HepG2 (cell line): Measurements from ENCODE around the gene LHPP. TPM values are rescaled to one million over a fixed set of nuclear protein-coding genes. Genes with fewer than 3 reads are reported as not detected.

Experiments
- ATAC-seq: fragments of 200-7000 bp; cut with Tn5 transposase; 3 replicates; pipeline ENCODE4 v1.9.1; 2020; ENCODE audit warnings: mild to moderate bottlenecking, moderate library complexity
- BruUV-seq: library from RNA; stranded (reverse); fragments of 400-500 nt; replicated peaks from 2 replicates; lab custom pipeline; 2021; lab: Mats Ljungman, UMichigan
- CTCF ChIA-PET: fragments of 300-600 bp; formaldehyde crosslinking; extraction: SDS; loops from one replicate; lab custom pipeline; 2021; ENCODE audit warnings: low total read pairs, inconsistent platforms, low intra/inter-chr PET ratio; lab: Yijun Ruan, JAX
- POLR2A ChIA-PET: fragments of 350-600 bp; sonication (Branson Sonifier 250); formaldehyde crosslinking; loops from one replicate; lab custom pipeline; 2020; ENCODE audit warnings: antibody characterized with exemption, inconsistent platforms; lab: Yijun Ruan, JAX
- DNase-seq: peaks from one replicate; pipeline ENCODE4 v3.0.0-alpha.2; 2015; ENCODE audit warnings: low spot score
- FAIRE-seq: peaks from 3 replicates; lab custom pipeline; 2011; peaks lifted over from hg19 to GRCh38; lab: Jason Lieb, UNC
- H2AFZ ChIP-seq: one replicate; pipeline ENCODE4 v1.6.1; 2011; ENCODE audit warnings: low read length, inconsistent platforms
- H3K27ac ChIP-seq: fragments of 300-600 bp; 3 replicates; pipeline ENCODE4 v1.8.0; 2011; ENCODE audit warnings: mixed run types, mild to moderate bottlenecking, mixed read lengths, low read length, inconsistent platforms; ENCODE audit not compliant: insufficient read depth; ENCODE audit errors: extremely low read length
- H3K27me3 ChIP-seq, 2 experiments: fragments of 200-600 bp in 1 of 2; 2 replicates in 1 of 2; 3 replicates in 1 of 2; pipeline versions ENCODE4 v1.6.0 to v1.8.0; 2011; ENCODE audit warnings: low read length in 2 of 2, mild to moderate bottlenecking in 2 of 2, moderate library complexity in 2 of 2, inconsistent platforms in 1 of 2; ENCODE audit not compliant: insufficient read depth in 2 of 2, control insufficient read depth in 1 of 2
- H3K36me3 ChIP-seq, 2 experiments: fragments of 200-600 bp in 1 of 2; replicated peaks in 1 of 2; 2 replicates in 1 of 2; 3 replicates in 1 of 2; pipeline versions ENCODE4 v1.5.1 to v1.8.0; 2011; ENCODE audit warnings: low read length in 2 of 2, inconsistent platforms in 1 of 2; ENCODE audit not compliant: insufficient read depth in 2 of 2, control insufficient read depth in 1 of 2
- H3K4me1 ChIP-seq: 2 replicates; pipeline ENCODE4 v1.5.1; 2012; ENCODE audit warnings: low read length, inconsistent platforms; ENCODE audit not compliant: insufficient read depth
- H3K4me2 ChIP-seq: 2 replicates; pipeline ENCODE4 v1.6.0; 2011; ENCODE audit warnings: low read depth, low read length, inconsistent platforms
- H3K4me3 ChIP-seq, 3 experiments: fragments of 200-600 bp in 1 of 3; sonication (generic), shearing (Covaris generic) in 1 of 3; replicated peaks in 1 of 3; 2 replicates each; pipeline ENCODE4 v1.5.1; 2011 to 2016; ENCODE audit warnings: low read length in 3 of 3, inconsistent platforms in 2 of 3, low read depth in 2 of 3, mild to moderate bottlenecking in 2 of 3, control low read depth in 1 of 3, mixed read lengths in 1 of 3; ENCODE audit not compliant: insufficient read depth in 1 of 3
- H3K79me2 ChIP-seq: one replicate; pipeline ENCODE4 v1.6.1; 2011; ENCODE audit warnings: low read length, inconsistent platforms; ENCODE audit not compliant: insufficient read depth
- H3K9ac ChIP-seq: 2 replicates; pipeline ENCODE4 v1.6.0; 2011; ENCODE audit warnings: mild to moderate bottlenecking, low read depth, low read length, inconsistent platforms; ENCODE audit not compliant: insufficient read depth
- H3K9me3 ChIP-seq: 2 replicates; pipeline ENCODE4 v1.5.1; 2012; ENCODE audit warnings: mild to moderate bottlenecking, low read length
- H4K20me1 ChIP-seq: 2 replicates; pipeline ENCODE4 v1.6.0; 2011; ENCODE audit warnings: inconsistent platforms, mild to moderate bottlenecking, low read length, moderate library complexity; ENCODE audit not compliant: insufficient read depth
- CBFB ChIP-seq: sonication (generic); formaldehyde crosslinking; IDR thresholded peaks from 2 replicates; pipeline ENCODE4 v1.4.0; 2020; ENCODE audit warnings: missing genetic modification reagents
- CREM ChIP-seq, 2 experiments: sonication (generic) in 1 of 2; formaldehyde crosslinking in 1 of 2; IDR thresholded peaks; 2 replicates each; pipeline versions ENCODE4 v1.4.0 to v1.6.1; 2016 to 2020; ENCODE audit warnings: antibody characterized with exemption in 1 of 2, mild to moderate bottlenecking in 1 of 2, missing genetic modification reagents in 1 of 2
- DZIP1 ChIP-seq: sonication (generic); formaldehyde crosslinking; IDR thresholded peaks from 2 replicates; pipeline ENCODE4 v1.5.0; 2020; ENCODE audit warnings: mild to moderate bottlenecking, missing genetic modification reagents
- ELF1 ChIP-seq: sonication (generic); formaldehyde crosslinking; IDR thresholded peaks from 2 replicates; pipeline ENCODE4 v1.4.0; 2020; ENCODE audit warnings: missing genetic modification reagents
- GLI4 ChIP-seq: sonication (generic); formaldehyde crosslinking; IDR thresholded peaks from 2 replicates; pipeline ENCODE4 v1.5.1; 2020; ENCODE audit warnings: missing genetic modification reagents, mild to moderate bottlenecking, moderate library complexity, borderline replicate concordance
- HNRNPK ChIP-seq: fragments of 200-400 bp; formaldehyde crosslinking; IDR thresholded peaks from 2 replicates; pipeline ENCODE4 v1.6.1; 2018; ENCODE audit warnings: low read length, low read depth, moderate library complexity, mild to moderate bottlenecking; ENCODE audit not compliant: poor library complexity, severe bottlenecking
- IKZF4 ChIP-seq: sonication (generic); formaldehyde crosslinking; IDR thresholded peaks from 2 replicates; pipeline ENCODE4 v1.5.1; 2020; ENCODE audit warnings: borderline replicate concordance, mild to moderate bottlenecking, low read depth, missing genetic modification reagents; ENCODE audit errors: not compliant biosample characterization
- NR2F1 ChIP-seq, 2 experiments: fragments of 450-650 bp in 1 of 2; formaldehyde crosslinking in 1 of 2; IDR thresholded peaks; 2 replicates each; pipeline versions ENCODE4 v1.5.0 to v1.6.1; 2016 to 2020; ENCODE audit warnings: mild to moderate bottlenecking in 1 of 2, missing compliant biosample characterization in 1 of 2, missing genetic modification reagents in 1 of 2, moderate library complexity in 1 of 2
- RBFOX2 ChIP-seq: fragments of 200-400 bp; formaldehyde crosslinking; IDR thresholded peaks from 2 replicates; pipeline ENCODE4 v1.6.1; 2017; ENCODE audit warnings: low read depth, mild to moderate bottlenecking, low read length
- REL ChIP-seq: sonication (generic); formaldehyde crosslinking; conservative IDR thresholded peaks from 2 replicates; pipeline ENCODE4 v1.8.0; 2022; ENCODE audit warnings: mild to moderate bottlenecking, missing genetic modification reagents, moderate library complexity
- ZKSCAN5 ChIP-seq: sonication (generic); formaldehyde crosslinking; IDR thresholded peaks from 2 replicates; pipeline ENCODE4 v1.5.1; 2020; ENCODE audit warnings: mild to moderate bottlenecking, missing genetic modification reagents
- ZNF296 ChIP-seq: sonication (generic); formaldehyde crosslinking; conservative IDR thresholded peaks from 2 replicates; pipeline ENCODE4 v1.5.0; 2020; ENCODE audit warnings: mild to moderate bottlenecking, missing genetic modification reagents
- ZNF34 ChIP-seq: sonication (generic); formaldehyde crosslinking; IDR thresholded peaks from 2 replicates; pipeline ENCODE4 v1.4.0; 2020; ENCODE audit warnings: mild to moderate bottlenecking, missing genetic modification reagents, borderline replicate concordance
- ZNF597 ChIP-seq: sonication (generic); formaldehyde crosslinking; IDR thresholded peaks from 2 replicates; pipeline ENCODE4 v1.5.0; 2020; ENCODE audit warnings: missing genetic modification reagents
- ZNF605 ChIP-seq: sonication (generic); formaldehyde crosslinking; IDR thresholded peaks from 2 replicates; pipeline ENCODE4 v1.8.0; 2022; ENCODE audit warnings: mild to moderate bottlenecking, missing genetic modification reagents
- ZNF766 ChIP-seq: sonication (generic); formaldehyde crosslinking; IDR thresholded peaks from 2 replicates; pipeline ENCODE4 v1.5.0; 2020; ENCODE audit warnings: missing genetic modification reagents, borderline replicate concordance
- ZSCAN29 ChIP-seq: sonication (generic); formaldehyde crosslinking; conservative IDR thresholded peaks from 2 replicates; pipeline ENCODE4 v1.4.0; 2020; ENCODE audit warnings: mild to moderate bottlenecking, missing genetic modification reagents
- WGBS: methylation state at CpG from one replicate; pipeline ENCODE4 v1.1.6; 2017; ENCODE audit warnings: low lambda C conversion rate; 5-methylcytosine and 5-hydroxymethylcytosine counted together
- in situ Hi-C: cut with HindIII; loops from 2 replicates; pipeline ENCODE4 v1.10.0; 2017; ENCODE audit warnings: low pct_unique_long_range_greater_than_20kb; ENCODE audit not compliant: extremely low pct_ligation_motif_present
- intact Hi-C: fragments of 100-400 bp; cut with micrococcal nuclease; formaldehyde crosslinking; loops from one replicate; pipeline ENCODE4 v1.10.0; 2022; ENCODE audit not compliant: unreplicated experiment
- polyA plus RNA-seq, 8 experiments: library from polyadenylated mRNA; depleted of rRNA in 3 of 8; stranded (reverse) in 7 of 8; unstranded in 1 of 8; fragments of >200 nt; fragmentation: Illumina TruSeq in 4 of 8; extraction: Trizol in 4 of 8; gene quantifications; 2 replicates each; pipeline versions ENCODE4 v1.2.1 to v1.2.3, GENCODE V29; 2011 to 2016; ENCODE audit warnings: low read depth in 4 of 8, missing spikeins in 1 of 8, mixed read lengths in 1 of 8; ENCODE audit not compliant: insufficient read depth in 1 of 8
- total RNA-seq, 5 experiments: library from RNA; depleted of rRNA; stranded (reverse); fragments of >200 nt; fragmentation: Illumina TruSeq; extraction: Trizol; gene quantifications; 2 replicates each; pipeline ENCODE4 v1.2.3, GENCODE V29; 2016; ENCODE audit warnings: low read depth in 1 of 5

The LHPP gene
- total and polyA plus RNA-seq, 2 of the 13 experiments (the other 11 are each of a cell fraction or from before 2014, with no cell fraction given) = 5.2 to 13.1 TPM

- TF ChIP-seq IKZF4 (CRISPR knock-in tag) (no peak), ZNF34 (CRISPR knock-in tag) (no peak), GLI4 (CRISPR knock-in tag) (no peak), ZNF296 (CRISPR knock-in tag) (no peak), ZSCAN29 (no peak), RBFOX2 (no peak), ZNF766 (CRISPR knock-in tag) (no peak), DZIP1 (CRISPR knock-in tag) (no peak), ZNF605 (CRISPR knock-in tag) (no peak), HNRNPK (no peak), ELF1 (CRISPR knock-in tag) (no peak), CREM (IDR thresholded peaks at IDR 0.05) (no peak), CREM (CRISPR knock-in tag; IDR thresholded peaks at IDR 0.05) (no peak), REL (CRISPR knock-in tag) (no peak), ZNF597 (CRISPR knock-in tag) (no peak), ZKSCAN5 (CRISPR knock-in tag) (no peak), NR2F1 (CRISPR knock-in tag; IDR thresholded peaks at IDR 0.05) (no peak), CBFB (CRISPR knock-in tag) (no peak)
These were observed 55.2 kb downstream of the LHPP start for GRCh38 chr10:124516746-124517397.

More at GRCh38 chr10:124516746-124517397, 55.2 kb downstream of the LHPP start:
- ChIA-PET POLR2A (no interaction called here), CTCF (no interaction called here)
- Histone ChIP-seq H4K20me1 (no peaks in the 10 kb centered on the region), H3K4me3 (no peak overlapping the region), H3K9ac (no peak overlapping the region), H3K9me3 (no peaks in the 10 kb centered on the region), H3K4me2 (no peak overlapping the region), H3K27ac (no peak overlapping the region), H2AFZ (no peak overlapping the region), H3K27me3 (no peaks in the 10 kb centered on the region; a peak in 1 of 5 replicates), H3K79me2 (no peaks in the 10 kb centered on the region), H3K36me3 (no peaks in the 10 kb centered on the region), H3K4me1 (no peaks in the 10 kb centered on the region)
- DNase-seq = no peak
- no TSS peak for BruUV-seq
- intact Hi-C loops = no loop called here
- 90% methylated on average over 21 of the region's 21 CpGs for WGBS
- in situ Hi-C loops = no loop called here
- ATAC-seq = no peak
- no peak for FAIRE-seq
